A549 treated with AZD9567 at 1 μM for 4 hours (cell line): ENCODE results near the gene GPR26. TPM values are rescaled to one million over a fixed set of nuclear protein-coding genes. Genes with fewer than 3 reads are reported as not detected.

ENCODE experiments used
- total RNA-seq: library from RNA; stranded (reverse); fragments of 200-300 nt; extraction: Qiagen RNA extraction; gene quantifications from 5 replicates; pipeline ENCODE4 v1.2.3, GENCODE V29; 2022; ENCODE audit not compliant: insufficient read depth

The GPR26 gene, protein sequence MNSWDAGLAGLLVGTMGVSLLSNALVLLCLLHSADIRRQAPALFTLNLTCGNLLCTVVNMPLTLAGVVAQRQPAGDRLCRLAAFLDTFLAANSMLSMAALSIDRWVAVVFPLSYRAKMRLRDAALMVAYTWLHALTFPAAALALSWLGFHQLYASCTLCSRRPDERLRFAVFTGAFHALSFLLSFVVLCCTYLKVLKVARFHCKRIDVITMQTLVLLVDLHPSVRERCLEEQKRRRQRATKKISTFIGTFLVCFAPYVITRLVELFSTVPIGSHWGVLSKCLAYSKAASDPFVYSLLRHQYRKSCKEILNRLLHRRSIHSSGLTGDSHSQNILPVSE
- not detected in 5 replicates for total RNA-seq

DNA sequence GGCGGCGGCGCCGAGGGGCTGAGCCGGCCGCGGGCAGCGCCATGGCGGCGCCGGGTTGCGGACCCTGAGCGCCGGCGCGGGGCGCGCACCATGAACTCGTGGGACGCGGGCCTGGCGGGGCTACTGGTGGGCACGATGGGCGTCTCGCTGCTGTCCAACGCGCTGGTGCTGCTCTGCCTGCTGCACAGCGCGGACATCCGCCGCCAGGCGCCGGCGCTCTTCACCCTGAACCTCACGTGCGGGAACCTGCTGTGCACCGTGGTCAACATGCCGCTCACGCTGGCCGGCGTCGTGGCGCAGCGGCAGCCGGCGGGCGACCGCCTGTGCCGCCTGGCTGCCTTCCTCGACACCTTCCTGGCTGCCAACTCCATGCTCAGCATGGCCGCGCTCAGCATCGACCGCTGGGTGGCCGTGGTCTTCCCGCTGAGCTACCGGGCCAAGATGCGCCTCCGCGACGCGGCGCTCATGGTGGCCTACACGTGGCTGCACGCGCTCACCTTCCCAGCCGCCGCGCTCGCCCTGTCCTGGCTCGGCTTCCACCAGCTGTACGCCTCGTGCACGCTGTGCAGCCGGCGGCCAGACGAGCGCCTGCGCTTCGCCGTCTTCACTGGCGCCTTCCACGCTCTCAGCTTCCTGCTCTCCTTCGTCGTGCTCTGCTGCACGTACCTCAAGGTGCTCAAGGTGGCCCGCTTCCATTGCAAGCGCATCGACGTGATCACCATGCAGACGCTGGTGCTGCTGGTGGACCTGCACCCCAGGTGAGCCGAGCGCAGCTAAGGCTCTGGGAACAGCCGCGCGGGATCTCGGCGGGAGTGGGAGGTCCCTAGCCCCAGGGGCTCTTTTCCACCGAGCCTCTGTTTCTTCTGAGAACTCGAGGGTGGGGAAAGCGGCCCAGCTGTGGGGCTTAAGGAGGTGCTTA, at the start of gene GPR26:
TSS of gene GPR26 (plus strand) at position 38 of the 919 bp plus-strand sequence. CDS start at position 91, 53 bp downstream.

Other genes starting within 250 kb of the GPR26 start
- gene CPXM2, start 225.5 kb downstream of the GPR26 start, total RNA-seq, result not detected in 5 replicates